H1 (cell line): ENCODE results near the gene SLC25A26. TPM values are rescaled to one million over a fixed set of nuclear protein-coding genes. Genes with fewer than 3 reads are reported as not detected.

Source experiments
- CTCF ChIA-PET: fragments of 300-600 bp; sonication (Branson Sonifier 250); formaldehyde crosslinking; loops from one replicate; lab custom pipeline; 2021; ENCODE audit not compliant: partially characterized antibody; lab: Charles Lee
- POLR2A ChIA-PET: fragments of 300-600 bp; sonication (Branson Sonifier 250); formaldehyde crosslinking; loops from one replicate; lab custom pipeline; 2021; ENCODE audit warnings: inconsistent platforms; ENCODE audit not compliant: partially characterized antibody; lab: Charles Lee
- DNase-seq, 2 experiments: peaks; one replicate each; pipeline versions ENCODE4 v3.0.0 to v3.0.0-alpha.2; 2010 to 2022; ENCODE audit warnings: low spot score in 2 of 2, low read depth in 1 of 2, mixed read lengths in 1 of 2
- FAIRE-seq: peaks from 2 replicates; lab custom pipeline; 2011; peaks lifted over from hg19 to GRCh38; lab: Jason Lieb, UNC
- H2AFZ ChIP-seq: 2 replicates; pipeline ENCODE4 v1.8.1; 2012; ENCODE audit warnings: low read length, inconsistent platforms
- H2AK5ac ChIP-seq: 2 replicates; pipeline ENCODE4 v1.6.1; 2013; ENCODE audit warnings: low read depth, low read length
- H2BK120ac ChIP-seq: replicated peaks from 2 replicates; pipeline ENCODE3; 2013; ENCODE audit warnings: low read depth, low read length, inconsistent platforms
- H2BK12ac ChIP-seq: 2 replicates; pipeline ENCODE4 v1.6.1; 2013; ENCODE audit warnings: low read depth, low read length
- H2BK15ac ChIP-seq: 2 replicates; pipeline ENCODE4 v1.6.1; 2013; ENCODE audit warnings: low read length
- H2BK20ac ChIP-seq: 2 replicates; pipeline ENCODE4 v1.6.1; 2013; ENCODE audit warnings: low read length
- H2BK5ac ChIP-seq: 2 replicates; pipeline ENCODE4 v1.6.1; 2013; ENCODE audit warnings: low read depth, low read length
- H3K14ac ChIP-seq: 2 replicates; pipeline ENCODE4 v1.6.1; 2013; ENCODE audit warnings: inconsistent platforms; ENCODE audit not compliant: insufficient read length
- H3K18ac ChIP-seq: 2 replicates; pipeline ENCODE4 v1.6.1; 2013; ENCODE audit warnings: low read length; ENCODE audit errors: extremely low read depth
- H3K23ac ChIP-seq: 2 replicates; pipeline ENCODE4 v1.6.1; 2013; ENCODE audit warnings: inconsistent platforms; ENCODE audit not compliant: insufficient read length
- H3K23me2 ChIP-seq: 2 replicates; pipeline ENCODE4 v1.6.1; 2013; ENCODE audit warnings: low read depth, low read length
- H3K27ac ChIP-seq: 2 replicates; pipeline ENCODE4 v1.6.1; 2011; ENCODE audit warnings: low read depth, low read length, inconsistent platforms
- H3K27me3 ChIP-seq, 4 experiments: replicated peaks in 1 of 4; 1 replicate in 1 of 4; 2 replicates in 3 of 4; pipeline versions ENCODE4 v1.6.1 to v1.8.1; 2011 to 2013; ENCODE audit warnings: low read length in 3 of 4, mild to moderate bottlenecking in 3 of 4, inconsistent platforms in 2 of 4, mixed read lengths in 2 of 4, moderate library complexity in 1 of 4; ENCODE audit not compliant: control insufficient read depth in 3 of 4, insufficient read depth in 3 of 4; ENCODE audit errors: extremely low read depth in 1 of 4
- H3K36me3 ChIP-seq, 4 experiments: 2 replicates each; pipeline versions ENCODE4 v1.6.1 to v1.8.1; 2011 to 2013; ENCODE audit warnings: mild to moderate bottlenecking in 4 of 4, low read length in 3 of 4, moderate library complexity in 2 of 4, control low read depth in 1 of 4, inconsistent platforms in 1 of 4; ENCODE audit not compliant: insufficient read depth in 4 of 4, control insufficient read depth in 2 of 4
- H3K4ac ChIP-seq: replicated peaks from 2 replicates; pipeline ENCODE3; 2013; ENCODE audit warnings: low read length, low read depth, mixed read lengths, inconsistent platforms; ENCODE audit not compliant: insufficient read length
- H3K4me1 ChIP-seq, 4 experiments: replicated peaks in 1 of 4; 1 replicate in 1 of 4; 2 replicates in 3 of 4; pipeline versions ENCODE4 v1.6.1 to v1.8.1; 2011 to 2013; ENCODE audit warnings: low read length in 3 of 4, inconsistent platforms in 2 of 4, mixed read lengths in 1 of 4; ENCODE audit not compliant: insufficient read depth in 4 of 4, control insufficient read depth in 3 of 4
- H3K4me2 ChIP-seq, 2 experiments: 2 replicates each; pipeline versions ENCODE4 v1.6.1 to v1.8.1; 2011 to 2013; ENCODE audit warnings: low read depth in 2 of 2, low read length in 2 of 2, control low read depth in 1 of 2, inconsistent platforms in 1 of 2, mild to moderate bottlenecking in 1 of 2; ENCODE audit not compliant: insufficient read depth in 1 of 2
- H3K4me3 ChIP-seq, 4 experiments: fragments of 200-600, 300-600 bp in 1 of 4; sonication (generic), shearing (Covaris generic), sonication (Bioruptor Twin) in 1 of 4; 2 replicates each; pipeline versions ENCODE4 v1.5.1 to v1.8.1; 2011 to 2016; ENCODE audit warnings: low read length in 4 of 4, low read depth in 3 of 4, control low read depth in 2 of 4, inconsistent platforms in 2 of 4, mild to moderate bottlenecking in 2 of 4, mixed read lengths in 1 of 4, moderate library complexity in 1 of 4; ENCODE audit not compliant: insufficient read depth in 2 of 4; ENCODE audit errors: extremely low read depth in 1 of 4
- H3K56ac ChIP-seq: replicated peaks from 2 replicates; pipeline ENCODE3; 2013; ENCODE audit warnings: low read depth, mild to moderate bottlenecking, mixed read lengths, low read length, inconsistent platforms; ENCODE audit not compliant: insufficient read length
- H3K79me1 ChIP-seq: 2 replicates; pipeline ENCODE4 v1.6.1; 2013; ENCODE audit warnings: low read depth, low read length, control low read depth
- H3K79me2 ChIP-seq, 2 experiments: 2 replicates each; pipeline versions ENCODE4 v1.6.1 to v1.8.1; 2012 to 2013; ENCODE audit warnings: low read length in 2 of 2, mild to moderate bottlenecking in 2 of 2, inconsistent platforms in 1 of 2; ENCODE audit not compliant: insufficient read depth in 2 of 2, control insufficient read depth in 1 of 2
- H3K9ac ChIP-seq, 4 experiments: replicated peaks in 1 of 4; 1 replicate in 1 of 4; 2 replicates in 3 of 4; pipeline versions ENCODE4 v1.6.1 to v1.8.1; 2011 to 2013; ENCODE audit warnings: low read depth in 3 of 4, low read length in 3 of 4, control low read depth in 2 of 4, mild to moderate bottlenecking in 2 of 4, moderate library complexity in 2 of 4, inconsistent platforms in 1 of 4; ENCODE audit errors: extremely low read depth in 1 of 4
- H3K9me3 ChIP-seq, 2 experiments: 2 replicates each; pipeline versions ENCODE4 v1.6.1 to v1.8.1; 2012 to 2013; ENCODE audit warnings: mild to moderate bottlenecking in 2 of 2, moderate library complexity in 2 of 2, control low read depth in 1 of 2, inconsistent platforms in 1 of 2, low read depth in 1 of 2, low read length in 1 of 2, mixed read lengths in 1 of 2; ENCODE audit not compliant: insufficient read depth in 2 of 2
- H4K20me1 ChIP-seq, 2 experiments: replicated peaks in 1 of 2; 2 replicates each; pipeline versions ENCODE3 to v1.8.1; 2011 to 2013; ENCODE audit warnings: inconsistent platforms in 2 of 2, low read length in 2 of 2, mild to moderate bottlenecking in 1 of 2; ENCODE audit not compliant: insufficient read depth in 2 of 2, control insufficient read depth in 1 of 2
- H4K5ac ChIP-seq: 2 replicates; pipeline ENCODE4 v1.6.1; 2013; ENCODE audit warnings: low read length, low read depth, mixed read lengths, inconsistent platforms; ENCODE audit not compliant: insufficient read length
- H4K8ac ChIP-seq: 2 replicates; pipeline ENCODE4 v1.8.0; 2013; ENCODE audit warnings: mild to moderate bottlenecking, moderate library complexity, low read length, inconsistent platforms; ENCODE audit not compliant: insufficient read depth; ENCODE audit errors: extremely low read depth
- H4K91ac ChIP-seq: replicated peaks from 2 replicates; pipeline ENCODE3; 2013; ENCODE audit warnings: low read length, mixed read lengths, inconsistent platforms; ENCODE audit not compliant: insufficient read length
- BRCA1 ChIP-seq: IDR thresholded peaks from 2 replicates; pipeline ENCODE4 v1.6.1; 2012; ENCODE audit warnings: low read depth, low read length, improper control_type of control experiment
- CBX8 ChIP-seq: fragments of 300-800, 300-1000 bp; sonication (generic); IDR thresholded peaks from 2 replicates; pipeline ENCODE4 v1.7.1; 2016; ENCODE audit warnings: low read depth, low read length, borderline replicate concordance
- EGR1 ChIP-seq: IDR thresholded peaks from 2 replicates; pipeline ENCODE4 v1.6.1; 2011; ENCODE audit warnings: low read depth, low read length, borderline replicate concordance
- JUN ChIP-seq: IDR thresholded peaks from 2 replicates; pipeline ENCODE4 v1.6.1; 2011; ENCODE audit warnings: low read depth, mild to moderate bottlenecking, improper control_type of control experiment, low read length
- RAD21 ChIP-seq, 2 experiments: IDR thresholded peaks in 1 of 2; conservative IDR thresholded peaks in 1 of 2; 2 replicates each; pipeline ENCODE4 v1.6.1; 2011; ENCODE audit warnings: low read depth in 2 of 2, low read length in 2 of 2, improper control_type of control experiment in 1 of 2, inconsistent platforms in 1 of 2, mild to moderate bottlenecking in 1 of 2, moderate library complexity in 1 of 2
- SIX5 ChIP-seq: IDR thresholded peaks from 2 replicates; pipeline ENCODE4 v1.6.1; 2011; ENCODE audit warnings: mild to moderate bottlenecking, low read depth, low read length
- SP2 ChIP-seq: IDR thresholded peaks from 2 replicates; pipeline ENCODE4 v1.6.1; 2012; ENCODE audit warnings: mild to moderate bottlenecking, low read length, inconsistent platforms
- TAF7 ChIP-seq: optimal IDR thresholded peaks from 2 replicates; pipeline ENCODE3; 2011; ENCODE audit warnings: low read depth, mild to moderate bottlenecking, inconsistent platforms, low read length, moderate library complexity, borderline replicate concordance
- ZNF274 ChIP-seq: IDR thresholded peaks from 2 replicates; pipeline ENCODE4 v1.7.0; 2012; ENCODE audit warnings: low read length, borderline replicate concordance; ENCODE audit errors: extremely low read depth
- WGBS, 2 experiments: shearing (Covaris generic) in 1 of 2; methylation state at CpG; one replicate each; pipeline versions ENCODE4 v1.1.6 to v1.1.7; 2013 to 2015; ENCODE audit warnings: low lambda C conversion rate in 2 of 2, mixed read lengths in 2 of 2, inconsistent platforms in 1 of 2, low coverage in 1 of 2, missing lambda C conversion rate in 1 of 2; ENCODE audit not compliant: insufficient replicate concordance in 2 of 2, insufficient coverage in 1 of 2, insufficient read length in 1 of 2; ENCODE audit errors: extremely low coverage in 1 of 2, missing lambda C conversion rate in 1 of 2; 5-methylcytosine and 5-hydroxymethylcytosine counted together
- polyA plus RNA-seq, 7 experiments: library from polyadenylated mRNA; depleted of rRNA in 3 of 7; stranded (reverse) in 5 of 7; unstranded in 2 of 7; fragments of >200 nt in 5 of 7; fragments of 200-250 nt in 2 of 7; gene quantifications; 1 replicate in 5 of 7; 2 replicates in 1 of 7; 4 replicates in 1 of 7; pipeline versions ENCODE4 v1.2.1 to v1.2.3, GENCODE V29; 2011 to 2013; ENCODE audit warnings: missing spikeins in 2 of 7, mixed read lengths in 2 of 7
- total RNA-seq: library from RNA; stranded (reverse); fragmentation: NEBNext Ultra II Directional; extraction: Animal tissue kit (Norgen Biotek cat#: 25700); gene quantifications from 2 replicates; pipeline ENCODE4 v1.2.1, GENCODE V29; 2021
- TF ChIP-seq, protein P1 (sequence below), 3 experiments: IDR thresholded peaks; 1 replicate in 2 of 3; 2 replicates in 1 of 3; pipeline versions ENCODE4 v1.5.1 to v1.6.1; 2011; ENCODE audit warnings: low read length in 3 of 3, mild to moderate bottlenecking in 3 of 3, inconsistent platforms in 2 of 3, low read depth in 1 of 3, moderate library complexity in 1 of 3; ENCODE audit not compliant: insufficient read depth in 1 of 3; ENCODE audit errors: control extremely low read depth in 1 of 3

The SLC25A26 gene
- total and polyA plus RNA-seq, 2 of the 8 experiments (the other 6 are each of a cell fraction or from before 2014, with no cell fraction given): 30.0 to 37.0 TPM

GRCh38 chr3:66403323-66403990, 182.7 kb downstream of the SLC25A26 start:
- H2AK5ac ChIP-seq: no peak overlapping the region
- CTCF ChIA-PET: interaction anchor here (0.8 to 2.5 kb wide), 12 partner anchors 10 to 419 kb away, joined by 3 to 9 read pairs (median 4); no protein-coding TSS in a partner anchor
- no peak for TF ChIP-seq CBX8
- TF ChIP-seq EGR1: no peak
- TF ChIP-seq, protein P1, sequence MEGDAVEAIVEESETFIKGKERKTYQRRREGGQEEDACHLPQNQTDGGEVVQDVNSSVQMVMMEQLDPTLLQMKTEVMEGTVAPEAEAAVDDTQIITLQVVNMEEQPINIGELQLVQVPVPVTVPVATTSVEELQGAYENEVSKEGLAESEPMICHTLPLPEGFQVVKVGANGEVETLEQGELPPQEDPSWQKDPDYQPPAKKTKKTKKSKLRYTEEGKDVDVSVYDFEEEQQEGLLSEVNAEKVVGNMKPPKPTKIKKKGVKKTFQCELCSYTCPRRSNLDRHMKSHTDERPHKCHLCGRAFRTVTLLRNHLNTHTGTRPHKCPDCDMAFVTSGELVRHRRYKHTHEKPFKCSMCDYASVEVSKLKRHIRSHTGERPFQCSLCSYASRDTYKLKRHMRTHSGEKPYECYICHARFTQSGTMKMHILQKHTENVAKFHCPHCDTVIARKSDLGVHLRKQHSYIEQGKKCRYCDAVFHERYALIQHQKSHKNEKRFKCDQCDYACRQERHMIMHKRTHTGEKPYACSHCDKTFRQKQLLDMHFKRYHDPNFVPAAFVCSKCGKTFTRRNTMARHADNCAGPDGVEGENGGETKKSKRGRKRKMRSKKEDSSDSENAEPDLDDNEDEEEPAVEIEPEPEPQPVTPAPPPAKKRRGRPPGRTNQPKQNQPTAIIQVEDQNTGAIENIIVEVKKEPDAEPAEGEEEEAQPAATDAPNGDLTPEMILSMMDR (IDR thresholded peaks at IDR 0.05; ENCODE audit: control extremely low read depth in 1 of 3, insufficient read depth in 1 of 3, low read depth in 1 of 3, low read length in 3 of 3): no peak
- no peak for TF ChIP-seq ZNF274
- no peak for TF ChIP-seq SP2
- no peak for TF ChIP-seq BRCA1
- TF ChIP-seq RAD21 (IDR thresholded peaks at IDR 0.05 in 1 of 2, conservative IDR thresholded peaks at IDR 0.05 in 1 of 2; ENCODE audit: low read depth in 2 of 2, low read length in 2 of 2): no peak
- TF ChIP-seq JUN: no peak
- no peak for TF ChIP-seq TAF7
- TF ChIP-seq SIX5: no peak

More at GRCh38 chr3:66403323-66403990, 182.7 kb downstream of the SLC25A26 start:
- DNase-seq: no peak
- H4K5ac ChIP-seq: no peak overlapping the region
- no peak overlapping the region for H2BK120ac ChIP-seq
- peaks cover 2% of the 10 kb centered on the region for H3K79me1 ChIP-seq
- no peak overlapping the region for H2AFZ ChIP-seq
- H3K4me1 ChIP-seq: peaks cover 0 to 16% (median 6%) of the 10 kb centered on the region in 4 experiments; a peak in 6 of 7 replicates
- no peak overlapping the region for H2BK12ac ChIP-seq
- H4K8ac ChIP-seq: no peak overlapping the region
- no peak overlapping the region; the same call in 1 of the 2 replicates for H3K18ac ChIP-seq
- no peaks in the 10 kb centered on the region for H3K23me2 ChIP-seq
- peaks cover 37 to 79% (median 58%) of the 10 kb centered on the region in 4 experiments for H3K36me3 ChIP-seq
- peaks cover 0 to 82% of the 10 kb centered on the region in 2 experiments; a peak in 2 of 4 replicates for H3K79me2 ChIP-seq
- WGBS, 2 experiments: 90% methylated on average over 13 of the region's 13 CpGs; no CpG with 5 or more reads in 1 of the 2 experiments
- no peaks in the 10 kb centered on the region for H3K27me3 ChIP-seq
- no peak overlapping the region for H2BK15ac ChIP-seq
- H3K56ac ChIP-seq: no peak overlapping the region
- no peak overlapping the region for H3K4me2 ChIP-seq
- no peak overlapping the region for H3K4ac ChIP-seq
- no peak overlapping the region for H3K9ac ChIP-seq
- H4K91ac ChIP-seq: no peak overlapping the region
- H3K9me3 ChIP-seq: no peaks in the 10 kb centered on the region
- no peak for FAIRE-seq
- H3K27ac ChIP-seq: no peak overlapping the region
- no peak overlapping the region for H2BK20ac ChIP-seq
- H3K23ac ChIP-seq: no peak overlapping the region
- no peak overlapping the region for H3K4me3 ChIP-seq
- no peak overlapping the region for H3K14ac ChIP-seq
- H2BK5ac ChIP-seq: no peak overlapping the region
- POLR2A ChIA-PET: interaction anchor here (0.6 to 2.0 kb wide), 2 partner anchors 39 to 53 kb away, joined by 3 to 5 read pairs; no protein-coding TSS in a partner anchor
- H4K20me1 ChIP-seq: peaks cover 16 to 33% of the 10 kb centered on the region in 2 experiments
